Transverse colon (tissue), 3 donors: Measurements from ENCODE around the gene SFTPB.

Source experiments
- EP300 ChIP-seq: sonication (generic); formaldehyde crosslinking; IDR thresholded peaks from one replicate; pipeline ENCODE4 v1.6.1; 2017; ENCODE audit warnings: antibody characterized with exemption, low read depth
- POLR2A ChIP-seq: fragments of 450-650 bp; IDR thresholded peaks from one replicate; pipeline ENCODE4 v1.6.1; 2016; ENCODE audit warnings: antibody characterized with exemption, mild to moderate bottlenecking, moderate library complexity
- TF ChIP-seq, protein P1 (sequence below), 5 experiments: fragments of 200-600 bp in 3 of 5; fragments of 450-650 bp in 2 of 5; sonication (generic) in 3 of 5; IDR thresholded peaks; 1 replicate in 2 of 5; 2 replicates in 3 of 5; pipeline ENCODE4 v1.5.1; 2016 to 2017; ENCODE audit warnings: antibody characterized with exemption in 5 of 5, inconsistent platforms in 3 of 5, mild to moderate bottlenecking in 2 of 5, moderate library complexity in 1 of 5

DNA sequence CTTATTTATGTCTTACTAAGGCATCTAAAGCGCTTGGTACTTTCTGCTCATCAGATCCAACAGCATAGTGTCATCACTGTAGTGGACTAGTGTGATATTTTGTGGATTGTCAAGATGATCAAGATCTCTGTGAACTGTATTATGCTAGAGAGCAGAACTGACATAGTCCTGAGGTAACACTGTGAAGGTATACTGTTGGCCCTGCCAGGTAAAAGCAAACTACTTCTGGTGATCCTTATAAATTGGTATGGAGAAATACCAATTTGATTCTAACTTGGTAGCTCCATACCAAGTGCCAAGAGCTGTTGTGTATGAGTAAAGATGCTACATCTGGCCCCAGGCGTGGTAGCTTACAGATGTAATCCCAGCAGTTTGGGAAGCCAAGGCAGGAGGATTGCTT, 15.9 kb downstream of the SFTPB start:
- TF ChIP-seq, protein P1, sequence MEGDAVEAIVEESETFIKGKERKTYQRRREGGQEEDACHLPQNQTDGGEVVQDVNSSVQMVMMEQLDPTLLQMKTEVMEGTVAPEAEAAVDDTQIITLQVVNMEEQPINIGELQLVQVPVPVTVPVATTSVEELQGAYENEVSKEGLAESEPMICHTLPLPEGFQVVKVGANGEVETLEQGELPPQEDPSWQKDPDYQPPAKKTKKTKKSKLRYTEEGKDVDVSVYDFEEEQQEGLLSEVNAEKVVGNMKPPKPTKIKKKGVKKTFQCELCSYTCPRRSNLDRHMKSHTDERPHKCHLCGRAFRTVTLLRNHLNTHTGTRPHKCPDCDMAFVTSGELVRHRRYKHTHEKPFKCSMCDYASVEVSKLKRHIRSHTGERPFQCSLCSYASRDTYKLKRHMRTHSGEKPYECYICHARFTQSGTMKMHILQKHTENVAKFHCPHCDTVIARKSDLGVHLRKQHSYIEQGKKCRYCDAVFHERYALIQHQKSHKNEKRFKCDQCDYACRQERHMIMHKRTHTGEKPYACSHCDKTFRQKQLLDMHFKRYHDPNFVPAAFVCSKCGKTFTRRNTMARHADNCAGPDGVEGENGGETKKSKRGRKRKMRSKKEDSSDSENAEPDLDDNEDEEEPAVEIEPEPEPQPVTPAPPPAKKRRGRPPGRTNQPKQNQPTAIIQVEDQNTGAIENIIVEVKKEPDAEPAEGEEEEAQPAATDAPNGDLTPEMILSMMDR (IDR thresholded peaks at IDR 0.05), result no peak
- TF ChIP-seq POLR2A (no peak), EP300 (no peak)
